Esophagus muscularis mucosa (tissue), 4 donors: Measurements from ENCODE around the gene TMEM134.

Experiments
- EP300 ChIP-seq: sonication (generic); formaldehyde crosslinking; IDR thresholded peaks from one replicate; pipeline ENCODE4 v1.6.1; 2017; ENCODE audit warnings: antibody characterized with exemption
- POLR2A ChIP-seq: fragments of 450-650 bp; IDR thresholded peaks from one replicate; pipeline ENCODE4 v1.6.1; 2017; ENCODE audit warnings: antibody characterized with exemption, moderate library complexity, mild to moderate bottlenecking, low read depth
- TF ChIP-seq, protein P1 (sequence below), 3 experiments: fragments of 200-600 bp in 2 of 3; fragments of 450-650 bp in 1 of 3; sonication (generic) in 2 of 3; IDR thresholded peaks; one replicate each; pipeline ENCODE4 v1.5.1; 2017 to 2019; ENCODE audit warnings: antibody characterized with exemption in 3 of 3, mild to moderate bottlenecking in 2 of 3, moderate library complexity in 1 of 3

DNA sequence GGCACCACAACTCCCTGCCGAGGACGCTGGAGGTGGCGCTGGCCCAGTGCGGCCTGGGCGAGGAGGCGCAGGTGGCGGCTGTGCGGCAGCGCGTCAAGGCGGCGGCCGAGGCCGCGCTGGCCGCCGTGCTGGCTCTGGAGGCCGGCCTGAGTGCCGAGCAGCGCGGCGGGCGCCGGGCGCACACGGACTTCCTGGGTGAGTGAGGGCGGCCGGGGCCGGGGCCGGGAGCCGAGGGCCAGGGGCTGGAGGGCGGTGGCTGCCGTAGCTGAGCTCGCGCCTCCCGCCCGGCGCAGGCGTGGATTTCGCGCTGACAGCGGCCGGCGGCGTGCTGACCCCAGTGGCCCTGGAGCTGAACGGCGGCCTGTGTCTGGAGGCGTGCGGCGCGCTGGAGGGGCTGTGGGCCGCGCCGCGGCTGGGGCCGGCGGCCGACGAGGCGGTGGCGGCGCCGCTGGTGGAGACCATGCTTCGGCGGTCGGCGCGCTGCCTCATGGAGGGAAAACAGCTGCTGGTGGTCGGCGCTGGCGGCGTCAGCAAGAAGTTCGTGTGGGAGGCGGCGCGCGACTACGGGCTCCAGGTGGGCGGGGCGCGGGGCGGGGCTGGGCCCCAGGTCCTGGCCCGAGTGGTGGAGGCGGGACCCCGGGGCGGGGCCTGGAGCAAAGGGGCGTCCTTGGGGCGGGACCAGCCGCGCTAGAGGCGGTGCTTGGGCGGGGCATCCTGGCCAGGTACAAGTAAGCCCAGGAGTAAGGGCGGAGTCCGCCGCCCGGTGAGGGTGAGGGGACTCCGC lies 48.2 kb downstream of the TMEM134 start:
- TF ChIP-seq, protein P1, sequence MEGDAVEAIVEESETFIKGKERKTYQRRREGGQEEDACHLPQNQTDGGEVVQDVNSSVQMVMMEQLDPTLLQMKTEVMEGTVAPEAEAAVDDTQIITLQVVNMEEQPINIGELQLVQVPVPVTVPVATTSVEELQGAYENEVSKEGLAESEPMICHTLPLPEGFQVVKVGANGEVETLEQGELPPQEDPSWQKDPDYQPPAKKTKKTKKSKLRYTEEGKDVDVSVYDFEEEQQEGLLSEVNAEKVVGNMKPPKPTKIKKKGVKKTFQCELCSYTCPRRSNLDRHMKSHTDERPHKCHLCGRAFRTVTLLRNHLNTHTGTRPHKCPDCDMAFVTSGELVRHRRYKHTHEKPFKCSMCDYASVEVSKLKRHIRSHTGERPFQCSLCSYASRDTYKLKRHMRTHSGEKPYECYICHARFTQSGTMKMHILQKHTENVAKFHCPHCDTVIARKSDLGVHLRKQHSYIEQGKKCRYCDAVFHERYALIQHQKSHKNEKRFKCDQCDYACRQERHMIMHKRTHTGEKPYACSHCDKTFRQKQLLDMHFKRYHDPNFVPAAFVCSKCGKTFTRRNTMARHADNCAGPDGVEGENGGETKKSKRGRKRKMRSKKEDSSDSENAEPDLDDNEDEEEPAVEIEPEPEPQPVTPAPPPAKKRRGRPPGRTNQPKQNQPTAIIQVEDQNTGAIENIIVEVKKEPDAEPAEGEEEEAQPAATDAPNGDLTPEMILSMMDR (IDR thresholded peaks at IDR 0.05) = no peak
- TF ChIP-seq EP300 = no peak
- TF ChIP-seq POLR2A = no peak
